RWPE1 (cell line): ENCODE results near the gene MBLAC1.

Source experiments
- CTCF ChIA-PET: fragments of 350-600 bp; sonication (Branson Sonifier 250); formaldehyde crosslinking; extraction: SDS; loops from one replicate; lab custom pipeline; 2021; lab: Yijun Ruan, JAX
- POLR2A ChIA-PET: fragments of 400-600 bp; formaldehyde crosslinking; extraction: SDS; loops from one replicate; lab custom pipeline; 2020; ENCODE audit warnings: antibody characterized with exemption; ENCODE audit not compliant: low non-redundant PET; lab: Yijun Ruan, JAX
- DNase-seq: peaks from one replicate; pipeline ENCODE4 v3.0.0; 2012; ENCODE audit warnings: low spot score
- H3K27ac ChIP-seq: fragments of 450-650 bp; 2 replicates; pipeline ENCODE4 v1.5.1; 2017
- CTCF ChIP-seq: fragments of 450-650 bp; conservative IDR thresholded peaks from 2 replicates; pipeline ENCODE4 v1.5.1; 2017; ENCODE audit warnings: low read depth, mild to moderate bottlenecking

The MBLAC1 gene

DNA sequence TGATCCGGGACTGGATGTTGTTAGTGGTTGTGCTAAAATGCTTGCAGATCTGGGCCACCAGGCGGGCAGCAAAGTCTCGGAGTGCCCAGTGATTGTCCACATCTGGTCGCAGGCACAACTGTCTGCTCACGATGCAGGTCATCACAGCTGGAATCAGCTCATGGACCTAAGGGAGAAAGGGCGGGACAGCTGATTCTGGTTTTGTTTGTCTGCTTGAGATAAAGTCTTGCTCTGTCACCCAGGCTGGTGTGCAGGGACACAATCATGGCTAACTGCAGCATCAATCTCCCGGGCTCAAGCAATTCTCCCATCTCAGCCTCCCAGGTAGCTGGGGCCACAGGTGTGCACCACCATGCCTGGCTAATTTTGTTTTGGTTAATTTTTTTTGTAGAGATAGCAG lies 15.6 kb upstream of the MBLAC1 start:
- no peak for TF ChIP-seq CTCF
- POLR2A ChIA-PET = no interaction called here
- DNase-seq = no peak
- CTCF ChIA-PET = no interaction called here
- H3K27ac ChIP-seq = peak overlapping the region; percentile 36

DNA sequence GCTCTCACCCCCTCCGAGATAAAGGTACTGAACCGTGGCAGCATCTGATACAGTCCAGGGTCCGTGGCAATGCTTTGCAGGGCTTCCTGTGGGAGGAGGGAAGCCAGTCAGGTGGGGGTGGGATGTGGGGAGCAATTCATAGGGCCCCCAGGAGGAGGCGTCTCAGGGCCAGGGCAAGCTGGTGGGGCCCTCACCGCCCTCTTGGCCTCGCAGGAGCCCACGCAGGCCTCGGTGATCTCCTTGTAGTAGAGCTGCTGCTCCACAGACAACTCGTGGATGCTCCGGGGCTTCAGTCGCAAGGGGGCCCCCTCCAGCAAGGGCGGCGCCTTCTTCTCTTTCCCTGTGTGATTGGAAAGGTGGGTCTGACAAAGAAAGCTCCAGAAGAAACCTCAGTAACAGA lies 14.9 kb upstream of the MBLAC1 start:
- ChIA-PET POLR2A (no interaction called here), CTCF (no interaction called here)
- no peak for DNase-seq
- no peak for TF ChIP-seq CTCF
- peak overlapping the region; percentile 36 for H3K27ac ChIP-seq

DNA sequence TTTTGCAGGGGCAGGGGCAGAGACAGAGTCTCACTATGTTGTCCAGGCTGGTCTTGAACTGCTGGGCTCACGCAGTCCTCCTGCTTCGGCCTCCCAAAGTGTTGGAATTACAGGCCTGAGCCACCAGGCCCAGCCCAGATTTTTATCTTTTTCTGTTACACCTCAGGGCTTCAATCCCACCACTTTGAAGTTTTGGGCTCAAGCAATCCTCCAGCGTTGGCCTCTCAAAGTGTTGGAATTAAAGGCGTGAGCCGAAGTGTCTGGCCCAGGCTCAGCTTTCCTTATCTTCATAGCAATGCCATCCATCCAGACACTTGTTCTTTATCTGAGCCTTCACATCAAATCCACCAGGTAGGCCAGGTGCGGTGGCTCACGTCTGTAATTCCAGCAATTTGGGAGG lies 11.7 kb upstream of the MBLAC1 start:
- no peak for TF ChIP-seq CTCF
- H3K27ac ChIP-seq = peak overlapping the region; percentile 36
- ChIA-PET POLR2A (no interaction called here), CTCF (no interaction called here)
- DNase-seq = no peak

DNA sequence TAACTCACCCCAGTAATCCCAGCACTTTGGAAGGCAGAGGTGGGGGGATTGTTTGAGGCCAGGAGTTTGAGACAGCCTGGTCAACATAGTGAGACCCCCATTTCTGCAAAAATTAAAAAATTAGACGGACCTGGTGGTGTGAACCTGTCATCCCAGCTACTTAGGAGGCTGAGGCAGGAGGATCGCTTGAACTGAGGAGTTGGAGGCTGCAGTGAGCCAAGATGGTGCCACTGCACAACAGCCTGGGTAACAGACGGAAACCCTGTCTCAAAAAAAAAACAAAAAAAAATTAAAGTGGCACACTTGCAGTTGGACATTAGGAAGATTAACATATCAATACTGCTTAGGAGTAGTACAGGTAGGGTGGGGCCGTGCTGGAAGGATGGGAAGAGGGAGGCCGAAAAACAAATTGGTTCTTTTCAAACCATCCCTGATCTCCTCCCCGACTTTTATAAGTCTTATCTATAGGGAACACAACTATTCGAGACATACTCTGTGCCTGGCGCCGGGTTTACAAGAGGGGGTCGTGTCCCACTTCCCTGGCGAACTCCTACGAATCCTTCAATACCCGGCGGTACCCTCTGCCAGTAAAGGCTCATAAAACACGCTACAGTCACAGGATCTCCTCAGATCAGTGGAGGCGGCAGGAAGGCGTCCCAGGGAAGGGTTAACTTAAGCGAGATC lies 8.2 kb upstream of the MBLAC1 start:
- POLR2A ChIA-PET = no interaction called here
- peak overlapping the region; percentile 88 for H3K27ac ChIP-seq

DNA sequence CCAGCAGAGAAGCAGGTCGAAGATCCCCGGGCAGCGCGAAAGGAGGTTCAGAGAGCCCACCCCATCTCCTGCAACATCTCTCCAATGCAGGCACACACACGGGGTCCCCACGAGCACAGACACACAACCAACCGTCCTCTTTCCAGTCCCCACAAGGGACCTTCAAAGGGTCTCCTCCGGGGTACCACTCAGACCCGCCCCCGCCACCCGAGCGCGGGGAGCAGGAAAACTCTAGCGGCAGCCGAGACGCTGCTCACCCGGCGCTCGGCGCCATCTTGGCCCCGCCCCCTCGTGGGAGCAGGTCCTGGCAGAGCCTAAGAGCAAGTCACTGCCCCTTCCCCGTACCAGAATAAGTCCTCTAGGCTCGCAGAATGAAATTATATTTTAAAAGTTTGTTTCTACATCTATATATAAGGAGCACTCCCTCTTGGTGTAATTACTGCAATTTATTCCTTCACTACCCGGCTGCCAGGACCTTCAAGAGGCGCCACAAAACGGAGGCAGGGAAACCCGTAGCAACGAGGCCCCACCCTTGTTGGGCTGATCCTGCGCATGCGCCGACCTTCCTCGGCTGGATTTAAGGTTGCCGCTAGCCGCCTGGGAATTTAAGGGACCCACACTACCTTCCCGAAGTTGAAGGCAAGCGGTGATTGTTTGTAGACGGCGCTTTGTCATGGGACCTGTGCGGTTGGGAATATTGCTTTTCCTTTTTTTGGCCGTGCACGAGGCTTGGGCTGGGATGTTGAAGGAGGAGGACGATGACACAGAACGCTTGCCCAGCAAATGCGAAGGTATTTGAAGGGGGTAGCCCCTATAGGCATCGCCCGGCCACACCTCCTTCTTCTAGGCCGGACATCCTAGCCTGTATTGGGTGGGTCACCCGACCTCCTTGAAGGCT lies 7.4 kb upstream of the MBLAC1 start, which contains the start of the genes CNPY4 and TAF6:
TSS of gene CNPY4 (plus strand) at position 563 of the 898 bp plus-strand sequence. CDS start at position 674, 111 bp downstream.
TSS of gene TAF6 (minus strand) at position 287 of the 898 bp plus-strand sequence. CDS start 5,149 bp downstream, outside the sequence.
- no peak for TF ChIP-seq CTCF
- DNase-seq = peak; percentile 99
- POLR2A ChIA-PET = interaction anchor here (0.9 kb wide), 1 partner anchor 18 kb away, joined by 3 read pairs; the partner anchor contains the start of genes AP4M1 and MCM7
- peak within 1 kb of the TSS; percentile 88 for H3K27ac ChIP-seq
- CTCF ChIA-PET = no interaction called here

More for the DNA sequence above, 8.2 kb upstream of the MBLAC1 start:
- CTCF ChIA-PET = no interaction called here
- DNase-seq = no peak
- no peak for TF ChIP-seq CTCF
